GM21825 (cell line): Measurements from ENCODE around the gene MRNIP.

Experiments used
- ATAC-seq: cut with Tn5 transposase; IDR thresholded peaks from one replicate; pipeline ENCODE4 v1.9.1; 2021; ENCODE audit warnings: mild to moderate bottlenecking, moderate library complexity; ENCODE audit not compliant: unreplicated experiment

The MRNIP gene

GRCh38 chr5:179889885-179890284 lies 31.3 kb upstream of the MRNIP start:
- no peak for ATAC-seq

- no peak for ATAC-seq
These were observed 29.2 kb upstream of the MRNIP start for GRCh38 chr5:179887802-179888201.

GRCh38 chr5:179887095-179887494 lies 28.5 kb upstream of the MRNIP start:
- ATAC-seq = no peak

GRCh38 chr5:179886190-179886911 lies 27.7 kb upstream of the MRNIP start:
- ATAC-seq = no peak

GRCh38 chr5:179885491-179886090 lies 27.0 kb upstream of the MRNIP start:
- ATAC-seq = no peak

GRCh38 chr5:179883163-179883562 lies 24.5 kb upstream of the MRNIP start:
- ATAC-seq = no peak

- ATAC-seq = no peak
These were observed 23.7 kb upstream of the MRNIP start for GRCh38 chr5:179882338-179882737.

GRCh38 chr5:179880848-179881590 lies 22.4 kb upstream of the MRNIP start:
- ATAC-seq = no peak

GRCh38 chr5:179880066-179880650 lies 21.5 kb upstream of the MRNIP start:
- no peak for ATAC-seq

GRCh38 chr5:179879690-179880010 lies 21.0 kb upstream of the MRNIP start:
- ATAC-seq = no peak

- ATAC-seq = no peak
These were observed 20.5 kb upstream of the MRNIP start for GRCh38 chr5:179879003-179879689.

GRCh38 chr5:179878222-179879002 lies 19.8 kb upstream of the MRNIP start:
- no peak for ATAC-seq

- ATAC-seq = no peak
These were observed 18.0 kb upstream of the MRNIP start for GRCh38 chr5:179876610-179876952.

- ATAC-seq = no peak
These were observed 17.4 kb upstream of the MRNIP start for GRCh38 chr5:179875741-179876609.

GRCh38 chr5:179874536-179875292 lies 16.1 kb upstream of the MRNIP start:
- ATAC-seq = no peak

- no peak for ATAC-seq
These were observed 15.5 kb upstream of the MRNIP start for GRCh38 chr5:179874136-179874535.

GRCh38 chr5:179873588-179874110 lies 15.0 kb upstream of the MRNIP start:
- no peak for ATAC-seq

GRCh38 chr5:179872828-179873575 lies 14.4 kb upstream of the MRNIP start:
- ATAC-seq = no peak
